HepG2 (cell line): Measurements from ENCODE around the gene DNAAF1. TPM values are rescaled to one million over a fixed set of nuclear protein-coding genes. Genes with fewer than 3 reads are reported as not detected.

Source experiments
- AKNA ChIP-seq: sonication (generic); formaldehyde crosslinking; IDR thresholded peaks from 2 replicates; pipeline ENCODE4 v1.4.0; 2020; ENCODE audit warnings: missing genetic modification reagents, borderline replicate concordance
- BHLHE40 ChIP-seq: IDR thresholded peaks from 2 replicates; pipeline ENCODE4 v1.6.1; 2011; ENCODE audit warnings: low read length, improper control_type of control experiment
- BRF2 ChIP-seq: sonication (generic); formaldehyde crosslinking; IDR thresholded peaks from 2 replicates; pipeline ENCODE4 v1.8.1; 2022; ENCODE audit warnings: mild to moderate bottlenecking, missing genetic modification reagents
- FIP1L1 ChIP-seq: fragments of 200-400 bp; formaldehyde crosslinking; IDR thresholded peaks from 2 replicates; pipeline ENCODE4 v1.6.1; 2018; ENCODE audit warnings: low read depth, mild to moderate bottlenecking, low read length, moderate library complexity, borderline replicate concordance; ENCODE audit not compliant: insufficient read depth
- FUBP1 ChIP-seq: sonication (generic); formaldehyde crosslinking; IDR thresholded peaks from 2 replicates; pipeline ENCODE4 v1.5.1; 2020; ENCODE audit warnings: missing genetic modification reagents, mild to moderate bottlenecking, borderline replicate concordance
- GATAD2A ChIP-seq: IDR thresholded peaks from 2 replicates; pipeline ENCODE4 v1.6.1; 2016
- GPBP1L1 ChIP-seq: sonication (generic); formaldehyde crosslinking; IDR thresholded peaks from 2 replicates; pipeline ENCODE4 v1.5.0; 2020; ENCODE audit warnings: mild to moderate bottlenecking, missing genetic modification reagents
- MLX ChIP-seq: IDR thresholded peaks from 2 replicates; pipeline ENCODE4 v1.6.1; 2016
- SP1 ChIP-seq, 2 experiments: fragments of 450-650 bp in 1 of 2; sonication (generic) in 1 of 2; formaldehyde crosslinking in 1 of 2; IDR thresholded peaks; 2 replicates each; pipeline versions ENCODE4 v1.4.0 to v1.6.1; 2016 to 2020; ENCODE audit warnings: missing genetic modification reagents in 1 of 2
- SP140L ChIP-seq: sonication (generic); formaldehyde crosslinking; IDR thresholded peaks from 2 replicates; pipeline ENCODE4 v1.4.0; 2020; ENCODE audit warnings: missing genetic modification reagents, borderline replicate concordance
- SRY ChIP-seq: sonication (generic); formaldehyde crosslinking; IDR thresholded peaks from 2 replicates; pipeline ENCODE4 v1.8.0; 2022; ENCODE audit warnings: mild to moderate bottlenecking, missing genetic modification reagents
- TBL1XR1 ChIP-seq: fragments of 150-350 bp; IDR thresholded peaks from 2 replicates; pipeline ENCODE4 v1.6.1; 2014; ENCODE audit warnings: borderline replicate concordance, low read length; ENCODE audit not compliant: partially characterized antibody
- TRIM24 ChIP-seq: sonication (generic); formaldehyde crosslinking; IDR thresholded peaks from 2 replicates; pipeline ENCODE4 v1.8.0; 2022; ENCODE audit warnings: mild to moderate bottlenecking, missing genetic modification reagents
- ZNF326 ChIP-seq: sonication (generic); formaldehyde crosslinking; IDR thresholded peaks from 2 replicates; pipeline ENCODE4 v1.4.0; 2020; ENCODE audit warnings: missing genetic modification reagents, borderline replicate concordance
- ZNF432 ChIP-seq: sonication (generic); formaldehyde crosslinking; IDR thresholded peaks from 2 replicates; pipeline ENCODE4 v1.5.0; 2020; ENCODE audit warnings: missing genetic modification reagents, mild to moderate bottlenecking, borderline replicate concordance
- ZNF619 ChIP-seq: sonication (generic); formaldehyde crosslinking; IDR thresholded peaks from 2 replicates; pipeline ENCODE4 v1.4.0; 2020; ENCODE audit warnings: mild to moderate bottlenecking, missing genetic modification reagents
- ZNF709 ChIP-seq: sonication (generic); formaldehyde crosslinking; IDR thresholded peaks from 2 replicates; pipeline ENCODE4 v1.5.0; 2020; ENCODE audit warnings: mild to moderate bottlenecking, missing genetic modification reagents
- ZNF775 ChIP-seq: sonication (generic); formaldehyde crosslinking; IDR thresholded peaks from 2 replicates; pipeline ENCODE4 v1.4.0; 2020; ENCODE audit warnings: missing genetic modification reagents, mild to moderate bottlenecking, moderate library complexity, borderline replicate concordance
- polyA plus RNA-seq, 8 experiments: library from polyadenylated mRNA; depleted of rRNA in 3 of 8; stranded (reverse) in 7 of 8; unstranded in 1 of 8; fragments of >200 nt; fragmentation: Illumina TruSeq in 4 of 8; extraction: Trizol in 4 of 8; gene quantifications; 2 replicates each; pipeline versions ENCODE4 v1.2.1 to v1.2.3, GENCODE V29; 2011 to 2016; ENCODE audit warnings: low read depth in 4 of 8, missing spikeins in 1 of 8, mixed read lengths in 1 of 8; ENCODE audit not compliant: insufficient read depth in 1 of 8
- total RNA-seq, 5 experiments: library from RNA; depleted of rRNA; stranded (reverse); fragments of >200 nt; fragmentation: Illumina TruSeq; extraction: Trizol; gene quantifications; 2 replicates each; pipeline ENCODE4 v1.2.3, GENCODE V29; 2016; ENCODE audit warnings: low read depth in 1 of 5

Gene DNAAF1
- total and polyA plus RNA-seq, 2 of the 13 experiments (the other 11 are each of a cell fraction or from before 2014, with no cell fraction given), result 0.04 TPM; not detected in 1

GRCh38 chr16:84186685-84187437 lies 41.8 kb downstream of the DNAAF1 start, which contains the start of gene TAF1C (continued):
- TF ChIP-seq AKNA (CRISPR knock-in tag), result 0 out of 2 replicates have a peak, but pooled peaks have one; percentile 18
- TF ChIP-seq TBL1XR1, result no peak
- TF ChIP-seq GPBP1L1 (CRISPR knock-in tag), result no peak
- no peak for TF ChIP-seq ZNF326 (CRISPR knock-in tag)
- no peak for TF ChIP-seq ZNF775 (CRISPR knock-in tag)
- TF ChIP-seq ZNF432 (CRISPR knock-in tag), result no peak
- TF ChIP-seq SRY (CRISPR knock-in tag), result peak; percentile 87
- peak; percentile 54; the same call in 1 of the 2 replicates for TF ChIP-seq BHLHE40
- TF ChIP-seq MLX (CRISPR knock-in tag), result peak; percentile 80
- peak; percentile 58; the same call in 1 of the 2 replicates for TF ChIP-seq SP140L (CRISPR knock-in tag)
- 0 out of 2 replicates have a peak, but pooled peaks have one; percentile 31 for TF ChIP-seq FUBP1 (CRISPR knock-in tag)
- TF ChIP-seq FIP1L1, result 0 out of 2 replicates have a peak, but pooled peaks have one; percentile 53
- TF ChIP-seq TRIM24 (CRISPR knock-in tag), result no peak
- TF ChIP-seq BRF2 (CRISPR knock-in tag), result no peak; the same call in 1 of the 2 replicates
- no peak for TF ChIP-seq ZNF619
- TF ChIP-seq GATAD2A (CRISPR knock-in tag), result peak; percentile 62; the same call in 1 of the 2 replicates
- TF ChIP-seq ZNF709 (CRISPR knock-in tag), result peak; percentile 88
- no peak for TF ChIP-seq SP1 (IDR thresholded peaks at IDR 0.05)
- TF ChIP-seq SP1 (CRISPR knock-in tag; IDR thresholded peaks at IDR 0.05), result no peak
